HCT116 (cell line): ENCODE results near the gene CERK. TPM values are rescaled to one million over a fixed set of nuclear protein-coding genes. Genes with fewer than 3 reads are reported as not detected.
"Not testable (repeated sequence)": the region's sequence is repeated elsewhere in the genome, so short reads cannot be mapped to it uniquely, and the experiment has no call there.

Experiments used
- ATAC-seq: fragments of 200-7000 bp; cut with Tn5 transposase; 2 replicates; pipeline ENCODE4 v1.9.1; 2020; ENCODE audit warnings: mild to moderate bottlenecking, moderate library complexity
- BruUV-seq: library from RNA; stranded (reverse); fragments of 400-500 nt; replicated peaks from 2 replicates; lab custom pipeline; 2021; lab: Mats Ljungman, UMichigan
- CTCF ChIA-PET: fragments of 300-600 bp; sonication (Branson Sonifier 250); formaldehyde crosslinking; loops from one replicate; lab custom pipeline; 2021; ENCODE audit warnings: antibody characterized with exemption; lab: Charles Lee
- POLR2A ChIA-PET: fragments of 300-600, 350-600 bp; sonication (Branson Sonifier 250); formaldehyde crosslinking; loops from one replicate; lab custom pipeline; 2021; ENCODE audit warnings: antibody characterized with exemption; lab: Charles Lee
- RAD21 ChIA-PET, 2 experiments: fragments of 300-600 bp; sonication (Branson Sonifier 250); formaldehyde crosslinking; loops; one replicate each; lab custom pipeline; 2023; ENCODE audit warnings: low total read pairs in 2 of 2; ENCODE audit not compliant: uncharacterized antibody in 2 of 2, unreplicated experiment in 2 of 2, low non-redundant PET in 1 of 2; lab: Charles Lee
- DNase-seq: peaks from one replicate; pipeline ENCODE4 v3.0.0-alpha.2; 2010; ENCODE audit warnings: low read depth, low spot score
- H2AFZ ChIP-seq: fragments of 200-600 bp; shearing (Covaris generic), sonication (generic); 2 replicates; pipeline ENCODE4 v1.6.1; 2017; ENCODE audit warnings: low read depth, mixed run types, mixed read lengths, antibody characterized with exemption, low read length; ENCODE audit not compliant: poor library complexity, severe bottlenecking
- H3K27ac ChIP-seq: 2 replicates; pipeline ENCODE4 v1.5.1; 2012; ENCODE audit warnings: low read depth, low read length
- H3K27me3 ChIP-seq: fragments of 200-600 bp; sonication (generic); 2 replicates; pipeline ENCODE4 v1.6.1; 2016; ENCODE audit warnings: mixed run types, low read length, mixed read lengths; ENCODE audit not compliant: insufficient read depth
- H3K36me3 ChIP-seq, 2 experiments: fragments of 200-500 bp in 1 of 2; fragments of 200-600 bp in 1 of 2; sonication (Bioruptor generic) in 1 of 2; sonication (generic) in 1 of 2; 2 replicates each; pipeline versions ENCODE4 v1.5.1 to v1.6.1; 2014 to 2016; ENCODE audit warnings: low read length in 2 of 2, inconsistent platforms in 1 of 2, mixed read lengths in 1 of 2, mixed run types in 1 of 2; ENCODE audit not compliant: insufficient read depth in 2 of 2, control insufficient read depth in 1 of 2
- H3K4me1 ChIP-seq, 2 experiments: fragments of 200-600 bp in 1 of 2; sonication (generic) in 1 of 2; 2 replicates each; pipeline versions ENCODE4 v1.5.1 to v1.6.1; 2012 to 2017; ENCODE audit warnings: low read length in 2 of 2, inconsistent platforms in 1 of 2, mild to moderate bottlenecking in 1 of 2, mixed read lengths in 1 of 2, mixed run types in 1 of 2, moderate library complexity in 1 of 2; ENCODE audit not compliant: insufficient read depth in 2 of 2, control insufficient read depth in 1 of 2
- H3K4me2 ChIP-seq: fragments of 200-600 bp; sonication (generic); 2 replicates; pipeline ENCODE4 v1.6.1; 2017; ENCODE audit warnings: mixed run types, low read length, mixed read lengths
- H3K4me3 ChIP-seq, 2 experiments: fragments of 200-600 bp in 1 of 2; sonication (generic) in 1 of 2; replicated peaks in 1 of 2; 2 replicates each; pipeline ENCODE4 v1.5.1; 2011 to 2016; ENCODE audit warnings: low read length in 2 of 2, control low read depth in 1 of 2, low read depth in 1 of 2, mild to moderate bottlenecking in 1 of 2, mixed read lengths in 1 of 2, mixed run types in 1 of 2
- H3K79me2 ChIP-seq: fragments of 200-600 bp; sonication (generic); 2 replicates; pipeline ENCODE4 v1.6.1; 2017; ENCODE audit warnings: mild to moderate bottlenecking, mixed run types, low read length, moderate library complexity, mixed read lengths; ENCODE audit not compliant: insufficient read depth
- H3K9ac ChIP-seq: fragments of 200-600 bp; sonication (generic); 2 replicates; pipeline ENCODE4 v1.6.1; 2016; ENCODE audit warnings: low read length, mixed read lengths
- H3K9me2 ChIP-seq: fragments of 200-600 bp; sonication (generic), shearing (Covaris generic); 2 replicates; pipeline ENCODE4 v1.6.1; 2017; ENCODE audit warnings: mixed run types, mild to moderate bottlenecking, moderate library complexity; ENCODE audit not compliant: insufficient read depth
- H3K9me3 ChIP-seq, 2 experiments: fragments of 200-500 bp in 1 of 2; fragments of 200-600 bp in 1 of 2; sonication (Bioruptor generic) in 1 of 2; sonication (generic) in 1 of 2; 2 replicates each; pipeline ENCODE4 v1.6.1; 2014 to 2017; ENCODE audit warnings: low read length in 2 of 2, mixed read lengths in 2 of 2, inconsistent platforms in 1 of 2, low read depth in 1 of 2, mild to moderate bottlenecking in 1 of 2, mixed run types in 1 of 2, moderate library complexity in 1 of 2; ENCODE audit not compliant: control insufficient read depth in 1 of 2, insufficient read depth in 1 of 2
- H4K20me1 ChIP-seq: fragments of 200-600 bp; sonication (generic), shearing (Covaris generic); 2 replicates; pipeline ENCODE4 v1.6.1; 2017; ENCODE audit warnings: mixed run types, mild to moderate bottlenecking, moderate library complexity; ENCODE audit not compliant: insufficient read depth
- intact Hi-C: fragments of 100-400 bp; cut with micrococcal nuclease; formaldehyde crosslinking; loops from 2 replicates; pipeline ENCODE4 v1.10.0; 2022
- total RNA-seq: library from RNA; stranded (reverse); gene quantifications from one replicate; pipeline ENCODE4 v1.2.1, GENCODE V29; 2021; ENCODE audit not compliant: unreplicated experiment

The CERK gene
- total RNA-seq, 1 experiment from 2014 or later: 35.0 TPM

- intact Hi-C loops, POLR2A ChIA-PET, H3K36me3 ChIP-seq, BruUV-seq, RAD21 ChIA-PET, H3K4me3 ChIP-seq, H4K20me1 ChIP-seq, H2AFZ ChIP-seq, H3K9me2 ChIP-seq, H3K27ac ChIP-seq, H3K27me3 ChIP-seq, H3K9me3 ChIP-seq, H3K79me2 ChIP-seq, CTCF ChIA-PET, H3K9ac ChIP-seq: not testable (repeated sequence)
- Histone ChIP-seq H3K4me1 (peaks cover 12 to 21% of the 10 kb centered on the region in 2 experiments), H3K4me2 (peak overlapping the region; percentile 37)
- peak; percentile 69 for DNase-seq
- ATAC-seq: peak; percentile 76
Observed at GRCh38 chr22:46634973-46635685, 102.9 kb downstream of the CERK start.

Other genes with a start within 250 kb of the CERK start
- gene CELSR1, start 200.6 kb downstream of the CERK start, total RNA-seq: 19.6 TPM
- gene GRAMD4, start 117.9 kb downstream of the CERK start, total RNA-seq: 25.8 TPM
- gene TBC1D22A, start 24.4 kb upstream of the CERK start, total RNA-seq: 20.9 TPM